ENCODE measurements around the gene ARHGAP24. TPM values are rescaled to one million over a fixed set of nuclear protein-coding genes. Genes with fewer than 3 reads are reported as not detected.

ARHGAP24 gene
- polyA plus RNA-seq, 4 donors: 34.3 to 123 (median 108) TPM

DNA sequence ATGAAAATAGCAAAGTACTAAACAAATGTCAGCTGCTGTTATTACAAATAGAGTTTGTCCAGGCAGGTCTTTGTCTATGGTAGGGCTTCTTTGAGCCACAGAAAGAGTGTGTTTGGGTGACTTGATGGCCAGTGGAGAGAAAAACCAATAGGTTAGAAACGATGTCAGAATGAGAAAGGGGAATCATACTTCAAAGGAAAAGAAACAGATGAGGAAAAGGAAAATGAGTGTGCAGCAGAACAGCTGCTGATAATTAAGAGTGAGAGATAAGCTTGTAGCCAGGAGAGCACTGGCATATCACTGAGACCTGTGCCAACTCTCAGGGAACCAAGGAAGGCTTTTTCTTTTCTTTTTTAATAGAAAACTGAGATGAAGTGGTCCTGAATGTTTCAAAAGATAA, 257.2 kb downstream of the ARHGAP24 start:
- DNase-seq (ENCODE audit: low read depth in 4 of 4, low spot score in 3 of 4): no peak

DNA sequence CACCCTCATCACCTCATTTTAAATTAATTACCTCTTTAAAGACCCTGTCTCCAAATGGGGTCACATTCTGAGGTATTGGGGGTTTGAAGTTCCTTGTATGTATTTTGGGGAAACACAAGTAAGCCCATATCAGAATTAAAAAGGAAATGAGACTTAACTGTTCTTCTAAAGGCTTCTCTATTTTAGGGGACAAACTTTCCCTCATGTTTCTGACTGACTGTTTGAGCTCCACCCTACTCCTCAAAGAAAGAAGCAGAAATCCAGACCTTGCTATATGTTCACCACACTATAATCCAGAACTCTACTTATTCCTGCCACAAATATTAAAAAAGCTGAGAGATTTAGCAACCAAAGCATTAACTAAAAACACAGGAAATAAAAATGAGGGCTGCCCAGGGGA, 258.8 kb downstream of the ARHGAP24 start:
- DNase-seq (ENCODE audit: low read depth in 4 of 4, low spot score in 3 of 4): no peak

DNA sequence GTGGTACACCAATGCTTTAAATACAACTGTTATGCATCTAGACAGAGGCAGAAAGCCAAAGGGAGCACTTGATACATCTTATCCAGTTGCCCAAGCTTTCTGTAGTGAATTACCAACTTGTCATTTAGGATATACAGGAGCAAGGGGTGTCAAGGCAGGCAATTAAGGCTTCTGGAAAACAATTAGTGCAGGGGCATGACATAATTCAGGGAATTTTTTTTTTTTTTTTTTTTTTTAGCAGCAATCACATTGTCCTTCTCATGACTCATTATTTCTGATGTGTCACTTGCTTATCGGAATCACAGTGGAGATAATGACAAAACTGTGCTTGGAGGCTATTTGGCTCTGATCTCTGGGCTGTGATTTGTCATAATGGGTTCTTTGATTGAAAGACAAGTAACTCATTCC, 259.5 kb downstream of the ARHGAP24 start:
- no peak for DNase-seq (ENCODE audit: low read depth in 4 of 4, low spot score in 3 of 4)

DNA sequence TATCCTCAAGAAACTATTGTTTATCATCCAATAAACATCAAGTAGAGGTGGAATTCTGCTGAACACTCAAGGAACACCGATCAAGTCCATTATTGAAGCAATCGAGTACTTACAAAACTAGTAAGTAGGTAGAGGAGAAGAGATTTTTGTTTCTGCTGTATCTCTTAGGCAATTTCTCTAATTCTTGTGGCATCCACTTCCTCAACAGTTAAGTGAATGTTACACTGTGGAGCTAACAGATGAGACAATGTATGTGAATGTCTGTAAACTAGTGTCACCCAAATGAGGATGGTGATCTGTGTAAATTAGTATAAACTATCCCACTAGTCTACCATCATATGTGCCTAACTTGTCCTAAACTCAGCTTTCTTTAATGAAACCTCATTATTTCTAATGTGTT, 261.6 kb downstream of the ARHGAP24 start:
- DNase-seq (ENCODE audit: low read depth in 4 of 4, low spot score in 3 of 4): no peak

DNA sequence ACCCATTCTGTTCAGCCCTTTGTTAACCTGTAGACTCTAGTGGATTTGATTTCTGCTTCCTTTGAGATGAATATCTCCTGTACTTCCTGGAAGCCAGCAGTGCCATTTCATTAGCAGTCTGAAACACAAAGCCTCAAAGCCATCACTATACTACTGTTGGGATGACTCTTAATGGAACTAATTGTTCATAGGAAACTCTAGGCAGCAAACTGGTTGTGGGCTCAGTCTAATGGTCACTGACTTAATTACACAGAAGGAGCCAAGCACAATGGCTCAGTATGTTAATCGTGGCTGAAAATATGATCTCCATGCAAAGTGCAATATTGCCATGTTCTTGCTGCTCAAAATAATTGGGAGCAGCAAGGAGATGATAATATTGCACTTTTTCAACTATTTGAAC, 262.3 kb downstream of the ARHGAP24 start:
- DNase-seq (ENCODE audit: low read depth in 4 of 4, low spot score in 3 of 4): no peak

DNA sequence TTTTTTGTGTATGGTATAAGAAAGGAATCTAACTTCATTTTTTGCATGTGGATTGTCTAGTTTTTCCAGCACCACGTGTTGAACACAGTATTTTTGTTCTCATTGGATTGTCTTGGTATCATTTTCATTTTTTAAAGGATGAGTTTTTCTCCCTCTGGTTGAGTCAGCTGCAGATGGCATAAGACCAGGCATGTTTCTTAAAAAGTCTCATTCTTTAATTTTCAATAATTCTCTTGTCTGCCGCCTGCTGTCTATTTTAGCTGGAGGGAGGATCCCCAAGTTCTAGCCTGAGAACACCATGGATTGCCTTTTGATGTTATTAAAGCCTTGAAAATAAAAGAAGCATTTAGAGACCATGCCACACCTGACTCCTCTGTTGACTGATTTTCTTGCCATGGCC, 263.8 kb downstream of the ARHGAP24 start:
- DNase-seq (ENCODE audit: low read depth in 4 of 4, low spot score in 3 of 4): no peak

DNA sequence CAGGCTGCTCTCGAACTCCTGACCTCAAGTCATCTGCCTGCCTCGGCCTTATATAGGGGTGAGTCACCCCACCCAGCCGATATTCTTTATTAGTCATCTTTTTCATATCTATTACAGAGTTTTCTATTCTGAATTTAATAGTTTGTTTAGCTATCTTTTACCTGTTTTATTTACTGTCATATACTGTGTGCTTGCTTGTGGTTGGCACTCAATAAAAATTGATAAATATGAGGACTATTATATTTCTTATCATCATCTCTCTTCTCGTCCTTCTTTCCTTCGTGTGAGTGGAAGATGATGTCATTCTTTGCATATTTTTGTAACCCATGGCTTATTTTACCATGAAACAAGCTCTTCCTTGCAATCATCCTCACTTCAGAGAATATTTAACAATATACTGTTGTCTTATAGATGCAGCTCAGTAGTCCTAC, 265.5 kb downstream of the ARHGAP24 start:
- DNase-seq (ENCODE audit: low read depth in 4 of 4, low spot score in 3 of 4): no peak

DNA sequence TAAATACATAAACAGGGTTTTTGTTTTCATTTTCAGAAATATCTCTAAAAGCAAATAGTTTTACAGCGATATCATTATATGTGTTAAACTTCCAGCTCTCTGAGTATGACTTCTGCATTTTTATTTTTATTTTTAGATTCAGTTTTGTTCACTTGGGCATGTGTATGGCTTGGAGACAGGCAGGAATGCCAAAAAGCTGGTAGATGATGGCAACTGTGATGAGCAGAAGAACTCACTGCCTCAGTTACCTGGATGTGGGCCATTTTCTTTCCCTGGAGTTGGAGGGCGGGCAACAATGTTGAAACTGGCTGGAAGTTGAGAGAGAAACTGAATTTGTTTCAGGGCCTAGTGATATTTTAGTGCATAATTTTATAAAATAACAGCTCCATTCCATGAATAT, 266.4 kb downstream of the ARHGAP24 start:
- no peak for DNase-seq (ENCODE audit: low read depth in 4 of 4, low spot score in 3 of 4)

DNA sequence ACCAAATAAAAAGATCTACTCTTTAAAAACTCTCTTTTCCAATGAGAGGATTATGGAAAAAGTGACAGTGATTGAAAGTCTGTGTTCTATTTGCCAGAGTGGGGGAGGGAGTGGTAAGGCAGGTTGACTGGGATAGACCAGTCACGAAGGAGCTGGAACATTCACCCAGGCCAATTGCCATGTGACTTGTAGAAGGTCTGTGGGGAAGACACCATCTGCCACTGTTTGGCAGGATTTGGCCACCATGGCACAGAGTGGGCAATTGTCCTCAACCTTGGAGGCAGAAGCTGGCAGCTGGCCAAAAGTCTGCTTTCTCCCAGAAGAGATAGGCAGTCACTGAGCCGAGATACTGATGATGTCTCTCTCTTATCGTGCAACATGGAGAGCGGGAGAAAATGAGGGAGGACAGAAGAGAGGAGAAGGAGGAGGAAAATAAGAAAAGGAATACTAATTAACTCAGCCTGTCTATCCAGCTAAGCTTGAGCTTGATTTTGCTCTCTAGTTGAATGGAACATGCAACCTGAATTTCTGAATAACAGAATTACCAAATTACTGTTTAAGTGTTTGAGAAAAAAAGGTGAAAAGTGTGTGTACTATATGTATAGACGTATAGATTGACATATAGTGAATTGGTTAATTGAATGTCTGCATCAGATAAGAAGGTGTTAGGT, 267.1 kb downstream of the ARHGAP24 start:
- DNase-seq (ENCODE audit: low read depth in 4 of 4, low spot score in 3 of 4): no peak

DNA sequence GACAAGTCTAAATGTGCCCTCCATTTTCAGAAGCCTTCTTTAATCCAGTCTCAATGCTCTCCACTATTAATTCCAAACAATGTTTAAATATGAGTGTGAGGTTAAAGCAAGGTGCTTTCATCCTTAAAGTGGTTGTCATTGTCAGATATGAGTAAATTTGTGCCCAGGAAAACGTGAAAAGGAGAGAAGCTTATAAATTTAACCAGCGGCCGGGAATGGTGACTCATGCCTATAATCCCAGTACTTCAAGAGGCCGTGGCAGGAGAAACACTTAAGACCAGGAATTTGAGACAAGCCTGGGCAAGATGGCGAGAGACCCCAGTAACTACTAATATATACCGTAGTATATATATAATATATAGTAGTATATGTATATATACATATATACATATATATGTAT, 270.0 kb downstream of the ARHGAP24 start:
- DNase-seq (ENCODE audit: low read depth in 4 of 4, low spot score in 3 of 4): no peak

DNA sequence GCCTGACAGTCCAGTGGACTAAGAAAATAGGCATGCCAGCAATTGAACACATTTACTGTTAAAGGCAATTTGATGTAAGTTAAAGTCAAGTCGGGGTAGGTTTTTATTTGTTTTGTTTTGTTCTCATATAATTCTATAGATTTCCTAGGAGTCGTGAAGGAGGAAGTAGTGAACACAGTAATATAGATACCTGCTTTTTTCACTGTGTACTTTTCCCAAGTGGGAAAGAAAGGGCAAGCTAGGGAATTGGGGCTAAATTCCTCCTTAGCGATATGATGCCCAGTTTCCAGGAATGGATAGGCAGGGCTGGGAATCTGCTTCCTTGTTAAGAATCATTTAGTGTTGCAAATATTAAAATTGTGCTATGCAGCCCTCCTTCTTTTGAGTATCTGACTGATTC, 271.0 kb downstream of the ARHGAP24 start:
- no peak for DNase-seq (ENCODE audit: low read depth in 4 of 4, low spot score in 3 of 4)

DNA sequence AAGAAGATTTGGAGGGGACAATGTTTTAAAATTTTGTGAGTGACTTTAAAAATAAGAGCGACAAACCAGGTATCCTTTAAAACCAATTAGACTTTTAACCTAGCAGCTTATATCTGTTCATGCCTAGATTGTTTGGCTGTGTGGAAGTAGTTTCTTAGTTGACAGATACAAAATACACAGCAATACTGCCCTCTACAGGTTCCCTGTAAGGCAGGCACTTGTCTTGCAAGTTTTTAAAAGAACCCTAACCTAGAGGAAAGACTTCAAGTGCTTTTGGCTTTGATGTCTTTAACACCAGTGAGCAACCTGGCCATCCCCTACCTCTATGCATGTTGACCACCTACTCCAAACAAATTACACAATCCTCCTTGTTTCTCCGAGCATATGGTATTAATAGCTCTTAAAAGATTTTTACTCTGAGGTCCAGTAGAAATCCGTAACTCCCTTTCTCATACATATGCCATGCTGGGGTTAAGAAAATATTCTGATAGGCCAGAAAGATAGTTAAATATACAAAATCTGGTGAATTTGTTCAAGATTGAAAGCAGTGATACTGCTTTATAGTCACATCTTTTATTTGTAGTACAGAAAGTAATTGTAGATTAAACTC, 273.0 kb downstream of the ARHGAP24 start:
- peak; percentile 60 to 62 (median 60) for DNase-seq (ENCODE audit: low read depth in 4 of 4, low spot score in 3 of 4)

DNA sequence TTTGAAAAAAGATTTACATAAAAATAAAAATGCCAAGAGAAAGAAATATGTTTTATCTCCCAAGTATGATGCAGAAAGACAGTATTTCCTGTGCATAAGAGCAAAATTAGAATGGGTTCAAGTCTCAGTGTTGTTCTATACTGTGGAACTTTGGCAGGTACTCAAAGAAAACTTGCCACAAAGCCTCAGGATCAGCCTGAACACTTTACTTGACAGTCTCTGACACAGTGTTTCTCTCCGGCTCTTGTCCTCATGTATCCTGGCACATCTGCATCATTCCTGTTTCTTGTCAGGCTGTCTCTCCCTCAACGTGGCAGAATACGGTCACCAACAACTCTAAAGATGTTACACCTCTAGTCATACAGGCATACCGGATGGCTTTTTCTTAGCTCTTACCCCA, 273.7 kb downstream of the ARHGAP24 start:
- DNase-seq (ENCODE audit: low read depth in 4 of 4, low spot score in 3 of 4): no peak

DNA sequence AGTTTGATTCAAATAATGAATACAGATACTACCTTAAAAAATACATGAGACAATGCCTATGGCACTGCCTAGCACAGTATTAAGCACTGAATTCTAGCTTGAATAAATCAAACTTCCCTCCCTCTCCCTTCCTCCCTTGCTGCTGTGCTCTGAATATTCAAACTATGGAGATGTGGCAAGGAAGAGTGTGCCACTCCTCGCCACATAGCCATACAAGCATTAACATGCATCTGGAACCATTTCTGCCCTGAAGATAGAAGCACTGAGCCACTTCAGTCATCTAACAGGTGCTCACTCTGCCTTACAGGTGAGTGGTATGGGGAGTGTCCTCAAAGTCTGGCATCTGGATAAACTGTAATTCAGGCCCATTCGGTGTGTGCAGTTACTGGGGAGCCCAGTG, 276.9 kb downstream of the ARHGAP24 start:
- no peak for DNase-seq (ENCODE audit: low read depth in 4 of 4, low spot score in 3 of 4)

DNA sequence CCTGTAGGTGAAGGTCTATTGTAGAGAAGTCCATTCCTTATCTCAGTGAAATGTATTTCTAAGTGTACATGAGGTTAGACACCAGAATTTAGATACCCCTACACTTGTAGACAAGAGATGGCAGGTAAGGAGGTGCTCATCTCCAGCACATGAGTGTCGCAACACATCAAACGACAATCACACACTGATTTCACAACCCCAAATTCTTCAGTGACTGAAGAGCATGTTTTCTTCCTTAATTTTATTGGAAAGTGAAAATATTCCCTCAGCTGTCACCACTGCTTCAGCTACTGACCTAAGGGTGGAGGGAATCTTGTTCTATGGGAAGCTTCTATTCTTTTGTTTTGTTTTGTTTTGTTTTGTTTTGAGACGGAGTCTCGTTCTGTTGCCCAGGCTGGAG, 280.3 kb downstream of the ARHGAP24 start:
- DNase-seq (ENCODE audit: low read depth in 4 of 4, low spot score in 3 of 4): no peak

DNA sequence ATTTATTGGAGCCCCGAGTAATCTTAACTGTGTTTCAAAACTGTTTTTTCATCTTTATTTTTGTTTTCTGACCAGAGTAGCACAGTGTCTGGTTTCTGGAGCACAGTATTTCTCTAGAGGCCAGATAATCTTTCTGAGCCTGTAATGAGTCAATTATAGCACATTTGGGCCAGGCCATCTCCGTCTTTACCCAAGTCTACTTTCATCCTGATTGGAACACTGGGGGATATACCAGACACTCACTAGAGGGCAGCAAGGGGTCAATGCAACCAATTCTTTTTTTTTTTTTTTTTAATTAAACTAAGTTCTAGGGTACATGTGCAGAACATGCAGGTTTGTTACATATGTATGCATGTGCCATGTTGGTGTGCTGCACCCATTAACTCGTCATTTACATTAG, 282.0 kb downstream of the ARHGAP24 start:
- no peak for DNase-seq (ENCODE audit: low read depth in 4 of 4, low spot score in 3 of 4)

DNA sequence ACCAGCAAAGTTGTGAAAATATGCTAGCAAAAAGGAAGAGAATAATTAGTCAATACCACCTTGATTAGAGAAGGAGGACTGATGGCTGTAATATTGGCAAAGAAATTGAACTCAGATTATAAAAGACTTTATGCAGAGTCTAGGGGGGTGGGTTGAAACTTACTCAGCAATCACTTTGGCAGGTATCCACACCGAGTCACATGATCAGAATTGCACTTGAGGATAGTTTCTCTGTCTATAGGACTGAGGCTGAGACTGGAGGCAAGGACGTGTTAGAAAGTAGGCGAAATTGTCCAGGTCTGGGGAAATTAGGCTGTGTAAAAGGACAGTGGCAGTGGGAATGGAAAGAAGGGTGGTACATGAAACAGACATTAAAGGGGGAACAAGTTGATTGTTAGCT, 284.4 kb downstream of the ARHGAP24 start:
- DNase-seq (ENCODE audit: low read depth in 4 of 4, low spot score in 3 of 4): no peak

DNA sequence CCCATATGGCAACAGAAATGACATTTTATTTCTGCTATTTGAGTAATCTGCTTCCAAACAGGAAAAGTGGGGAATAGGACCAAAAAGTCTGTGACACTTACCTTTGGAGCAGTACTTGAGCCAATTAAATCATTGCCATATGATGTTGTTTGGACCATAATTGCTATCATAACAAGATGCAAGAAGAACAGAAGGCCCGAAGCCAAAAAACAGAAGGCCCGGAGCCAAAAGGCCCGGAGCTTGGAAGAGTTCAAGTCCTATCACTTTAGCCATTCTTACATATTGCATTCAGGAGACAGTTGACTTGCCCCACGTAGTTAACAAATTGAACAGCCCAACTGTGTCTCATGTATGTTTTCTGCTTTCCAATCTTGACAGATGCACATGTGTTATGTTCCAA, 285.6 kb downstream of the ARHGAP24 start:
- DNase-seq (ENCODE audit: low read depth in 4 of 4, low spot score in 3 of 4): no peak

DNA sequence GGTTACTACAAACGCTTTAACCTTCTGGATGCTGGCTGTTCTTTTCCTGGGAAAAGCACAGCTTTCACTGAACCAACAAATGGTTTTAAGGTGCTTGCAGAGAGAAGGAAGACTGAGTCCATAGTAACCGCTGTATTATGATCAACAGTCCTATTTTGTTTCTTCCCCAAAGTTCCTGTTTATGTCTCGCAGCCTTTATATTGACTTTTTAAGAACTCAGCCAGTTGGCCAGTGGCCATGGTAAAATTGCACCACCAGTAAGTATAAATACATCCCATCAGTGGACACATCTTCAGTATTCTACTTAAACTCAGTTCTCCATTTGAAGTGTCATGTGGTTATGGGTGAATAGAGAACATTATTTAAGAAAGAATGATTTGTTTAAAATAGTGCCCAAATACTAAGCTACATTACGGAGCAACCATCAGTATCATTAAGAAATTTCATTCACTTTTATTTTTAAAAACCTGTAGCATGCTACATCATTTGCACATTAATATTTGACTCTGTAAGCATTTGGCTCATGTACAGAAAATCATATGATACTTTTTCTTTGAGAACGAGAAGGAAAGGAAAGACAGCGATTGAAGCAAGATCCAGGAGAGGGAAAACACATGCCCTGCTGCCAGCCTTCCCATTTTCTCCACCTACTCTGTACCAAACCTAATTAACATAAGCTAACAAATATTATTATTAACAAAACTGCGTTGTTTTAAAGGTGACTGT, 287.0 kb downstream of the ARHGAP24 start:
- DNase-seq (ENCODE audit: low read depth in 4 of 4, low spot score in 3 of 4): no peak

DNA sequence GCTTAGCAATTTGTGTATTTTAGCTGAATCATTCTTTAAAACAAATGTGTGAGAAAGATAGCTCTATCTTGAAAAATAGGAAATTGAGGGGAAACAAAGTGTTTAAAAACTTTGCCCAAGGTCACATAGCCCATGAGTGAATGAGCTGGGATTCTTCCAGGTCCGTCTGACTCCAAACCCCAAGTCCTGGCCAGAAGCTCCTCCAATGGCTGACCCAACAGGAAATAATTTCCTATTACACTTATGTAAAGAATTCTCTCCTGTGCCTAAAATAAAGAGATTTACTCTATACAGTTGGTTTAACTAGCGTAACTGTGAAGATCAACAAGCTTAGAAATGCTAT, 287.6 kb downstream of the ARHGAP24 start:
- DNase-seq (ENCODE audit: low read depth in 4 of 4, low spot score in 3 of 4): no peak

DNA sequence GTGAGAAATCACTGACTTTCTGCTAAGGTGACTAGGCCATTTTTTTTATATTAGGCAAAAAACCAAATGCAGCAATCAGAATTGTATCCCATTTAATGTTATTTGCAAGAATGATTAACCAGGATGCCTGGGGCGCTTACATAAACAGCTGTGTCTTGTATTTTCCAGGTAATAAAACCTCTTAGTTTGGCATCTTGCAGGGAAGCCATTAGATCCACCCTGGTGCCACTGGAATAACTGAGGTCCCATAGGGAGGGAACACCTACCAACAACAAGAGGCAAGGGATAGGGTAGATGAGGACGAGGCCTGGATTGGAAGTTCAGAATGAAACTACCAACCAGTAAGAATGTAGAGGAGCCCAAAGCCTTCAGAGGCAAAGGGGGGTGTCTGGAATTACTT, 288.3 kb downstream of the ARHGAP24 start:
- DNase-seq (ENCODE audit: low read depth in 4 of 4, low spot score in 3 of 4): peak in 1 of 4 donors; percentile 48

DNA sequence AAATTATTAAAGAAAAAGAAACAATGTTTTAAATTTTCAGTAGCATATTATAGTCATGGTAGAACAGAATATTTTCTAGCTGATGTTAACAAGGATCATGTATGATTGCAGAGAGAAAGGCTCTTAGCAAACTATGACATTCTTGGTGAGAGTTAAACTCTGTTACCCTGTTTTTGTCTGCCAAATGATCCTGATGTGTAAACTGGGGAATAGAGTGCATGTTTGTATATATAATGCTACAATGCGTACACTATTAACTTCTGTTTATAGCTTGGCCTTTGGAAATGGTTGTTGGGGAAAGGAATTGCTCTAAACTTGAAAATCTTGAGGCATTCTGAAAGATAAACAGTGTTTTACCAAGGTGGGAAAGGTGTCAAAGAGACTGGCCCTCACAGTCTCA, 292.7 kb downstream of the ARHGAP24 start:
- no peak for DNase-seq (ENCODE audit: low read depth in 4 of 4, low spot score in 3 of 4)

All from left renal pelvis (tissue), 4 donors.